KOPT-K1 (cell line): Measurements from ENCODE around the gene CRY1.
"Not testable (repeated sequence)": the region's sequence is repeated elsewhere in the genome, so short reads cannot be mapped to it uniquely, and the experiment has no call there.

Experiments
- H3K27ac ChIP-seq: fragments of 200-600 bp; sonication (generic); 2 replicates; pipeline ENCODE4 v1.5.1; 2016; ENCODE audit warnings: antibody characterized with exemption, mild to moderate bottlenecking, low read depth, low read length; ENCODE audit not compliant: poor library complexity, severe bottlenecking
- H3K36me3 ChIP-seq: fragments of 200-600 bp; sonication (generic); 2 replicates; pipeline ENCODE4 v1.5.1; 2017; ENCODE audit warnings: antibody characterized with exemption, mild to moderate bottlenecking, low read length, moderate library complexity; ENCODE audit not compliant: insufficient read depth
- H3K9me3 ChIP-seq: fragments of 200-600 bp; sonication (generic); 2 replicates; pipeline ENCODE4 v1.5.1; 2017; ENCODE audit warnings: antibody characterized with exemption, low read length, mild to moderate bottlenecking; ENCODE audit not compliant: insufficient read depth, poor library complexity, severe bottlenecking

The CRY1 gene

DNA sequence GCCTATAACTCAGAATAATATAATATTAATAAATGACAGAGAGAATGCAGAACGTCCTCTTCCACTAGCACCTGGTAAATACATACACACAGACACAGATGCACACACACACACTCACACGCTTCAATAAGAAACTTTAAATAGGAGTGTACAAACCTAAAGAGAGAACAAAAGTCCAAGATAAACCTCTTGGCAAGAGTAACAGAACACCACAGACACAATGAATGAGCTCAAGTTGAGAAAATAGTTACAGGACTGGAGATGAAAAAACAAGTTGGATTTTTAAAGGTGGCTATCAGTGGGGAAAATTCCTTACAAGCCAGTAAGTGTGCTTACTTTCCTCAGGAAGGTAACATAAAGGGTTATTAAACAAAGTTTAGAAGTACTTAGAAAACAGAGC lies 35.2 kb downstream of the CRY1 start:
- Histone ChIP-seq H3K36me3 (no peaks in the 10 kb centered on the region), H3K9me3 (peaks cover 8% of the 10 kb centered on the region), H3K27ac (no peak overlapping the region)

DNA sequence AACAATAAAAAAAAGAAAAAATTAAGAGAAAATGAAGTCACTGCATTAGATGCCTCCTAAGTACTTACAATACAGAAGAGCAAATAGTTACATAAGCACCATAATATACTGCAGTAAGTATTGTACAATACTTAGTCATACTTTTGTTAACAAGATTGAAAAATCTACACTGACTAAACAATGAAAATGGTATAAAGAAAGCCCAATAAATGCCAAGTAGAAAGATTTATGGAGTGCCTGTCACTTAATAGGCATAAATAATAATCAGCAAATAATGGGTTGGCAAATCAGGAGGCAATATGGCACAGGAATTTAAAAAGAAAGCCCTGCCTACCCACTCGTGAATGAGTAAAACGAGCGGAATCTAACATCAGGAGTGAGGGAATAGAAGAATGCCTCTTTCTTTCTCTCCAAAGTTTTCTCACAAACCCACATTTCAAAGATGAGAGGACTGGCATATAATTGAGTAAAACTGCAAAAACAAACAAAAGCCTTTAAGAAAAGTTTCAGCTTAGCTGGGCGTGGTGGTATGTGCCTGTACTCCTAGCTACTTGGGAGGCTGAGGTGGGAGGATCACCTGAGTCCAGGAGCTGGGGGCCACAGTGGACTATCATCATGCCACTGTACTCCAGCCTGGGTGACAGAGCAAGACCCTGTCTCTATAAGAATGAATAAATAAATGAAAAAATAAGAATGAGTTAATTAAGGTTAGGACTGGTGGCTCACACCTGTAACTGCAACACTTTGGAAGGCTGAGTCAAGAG lies 36.1 kb downstream of the CRY1 start:
- Histone ChIP-seq H3K9me3 (peaks cover 8% of the 10 kb centered on the region), H3K27ac (no peak overlapping the region), H3K36me3 (no peaks in the 10 kb centered on the region)

DNA sequence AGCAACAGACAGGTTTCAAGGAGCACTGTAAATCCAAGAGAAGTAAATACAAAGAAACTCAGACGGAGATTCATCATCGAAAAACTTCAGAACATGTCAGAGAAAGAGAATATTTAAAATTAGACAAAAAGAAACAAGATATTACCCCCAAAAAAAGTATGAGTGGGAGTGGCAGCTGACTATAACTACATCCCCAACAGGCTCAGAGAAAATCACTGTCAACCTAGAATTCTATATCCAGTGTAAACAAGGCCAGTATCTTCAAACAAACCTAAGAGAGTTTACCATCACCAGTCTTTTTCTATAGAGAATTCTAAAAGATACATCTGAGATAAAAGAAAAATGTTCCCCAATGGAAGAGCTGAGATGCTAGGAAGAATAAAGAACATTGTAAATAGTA lies 39.6 kb downstream of the CRY1 start:
- H3K9me3 ChIP-seq, result peaks cover 20% of the 10 kb centered on the region
- H3K36me3 ChIP-seq, result no peaks in the 10 kb centered on the region
- no peak overlapping the region for H3K27ac ChIP-seq

DNA sequence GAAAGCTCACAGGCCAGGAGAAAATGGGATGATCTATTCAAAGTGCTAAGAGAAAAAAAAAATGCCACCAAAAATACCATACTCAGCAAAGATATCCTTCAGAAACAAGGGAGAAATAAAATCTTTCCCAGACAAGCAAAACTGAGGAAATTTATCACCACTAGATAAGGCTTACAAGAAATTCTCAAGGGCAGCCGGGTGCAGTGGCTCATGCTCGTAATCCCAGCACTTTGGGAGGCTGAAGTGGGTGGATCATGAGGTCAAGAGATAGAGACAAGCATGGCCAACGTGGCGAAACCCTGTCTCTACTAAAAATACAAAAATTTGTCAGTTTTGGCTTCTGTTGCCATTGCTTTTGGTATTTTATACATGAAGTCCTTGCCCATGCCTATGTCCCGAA lies 48.2 kb downstream of the CRY1 start:
- Histone ChIP-seq H3K9me3 (peaks cover 49% of the 10 kb centered on the region), H3K27ac (no peak overlapping the region), H3K36me3 (no peaks in the 10 kb centered on the region)

DNA sequence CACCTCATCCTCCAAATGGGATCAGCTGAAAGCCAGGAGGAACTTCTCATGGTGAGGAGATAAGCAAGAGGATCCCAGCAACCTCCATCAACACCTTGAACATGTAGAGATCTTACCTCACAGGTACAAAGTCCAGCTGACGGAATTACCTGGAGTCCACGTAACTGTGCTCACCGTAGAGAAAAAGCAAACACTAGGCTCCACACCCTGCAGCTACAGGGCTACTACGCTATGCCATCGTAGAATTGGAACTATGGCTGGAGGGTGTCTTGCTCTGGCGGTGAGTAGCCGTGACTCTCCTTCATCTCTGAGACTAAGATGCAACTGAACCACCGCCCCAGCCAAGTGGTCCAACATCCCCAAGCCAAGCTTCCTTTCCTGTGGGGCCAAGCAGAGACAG lies 50.5 kb downstream of the CRY1 start:
- H3K27ac ChIP-seq, result no peak overlapping the region
- H3K36me3 ChIP-seq, result no peaks in the 10 kb centered on the region
- H3K9me3 ChIP-seq, result peaks cover 30% of the 10 kb centered on the region

DNA sequence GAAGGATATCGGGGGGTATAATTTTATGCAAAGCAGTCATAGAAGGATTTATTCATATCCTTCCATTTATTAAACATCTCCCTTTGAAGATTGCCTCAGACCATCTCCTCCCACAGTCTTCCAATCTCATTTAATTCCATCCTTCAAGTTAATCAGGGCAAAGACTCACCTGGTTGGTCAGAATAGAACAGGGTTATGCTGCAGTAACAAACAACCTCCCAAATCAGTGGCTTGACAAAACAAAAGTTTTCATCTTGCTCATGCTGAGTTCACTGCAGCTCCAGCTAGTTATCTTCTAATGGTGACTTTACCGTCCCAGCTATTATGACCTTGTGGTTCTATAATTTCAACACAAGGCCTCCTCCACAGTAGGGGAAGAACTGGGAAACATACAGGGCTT lies 57.6 kb downstream of the CRY1 start:
- H3K27ac ChIP-seq, result no peak overlapping the region
- H3K9me3 ChIP-seq, result no peaks in the 10 kb centered on the region

DNA sequence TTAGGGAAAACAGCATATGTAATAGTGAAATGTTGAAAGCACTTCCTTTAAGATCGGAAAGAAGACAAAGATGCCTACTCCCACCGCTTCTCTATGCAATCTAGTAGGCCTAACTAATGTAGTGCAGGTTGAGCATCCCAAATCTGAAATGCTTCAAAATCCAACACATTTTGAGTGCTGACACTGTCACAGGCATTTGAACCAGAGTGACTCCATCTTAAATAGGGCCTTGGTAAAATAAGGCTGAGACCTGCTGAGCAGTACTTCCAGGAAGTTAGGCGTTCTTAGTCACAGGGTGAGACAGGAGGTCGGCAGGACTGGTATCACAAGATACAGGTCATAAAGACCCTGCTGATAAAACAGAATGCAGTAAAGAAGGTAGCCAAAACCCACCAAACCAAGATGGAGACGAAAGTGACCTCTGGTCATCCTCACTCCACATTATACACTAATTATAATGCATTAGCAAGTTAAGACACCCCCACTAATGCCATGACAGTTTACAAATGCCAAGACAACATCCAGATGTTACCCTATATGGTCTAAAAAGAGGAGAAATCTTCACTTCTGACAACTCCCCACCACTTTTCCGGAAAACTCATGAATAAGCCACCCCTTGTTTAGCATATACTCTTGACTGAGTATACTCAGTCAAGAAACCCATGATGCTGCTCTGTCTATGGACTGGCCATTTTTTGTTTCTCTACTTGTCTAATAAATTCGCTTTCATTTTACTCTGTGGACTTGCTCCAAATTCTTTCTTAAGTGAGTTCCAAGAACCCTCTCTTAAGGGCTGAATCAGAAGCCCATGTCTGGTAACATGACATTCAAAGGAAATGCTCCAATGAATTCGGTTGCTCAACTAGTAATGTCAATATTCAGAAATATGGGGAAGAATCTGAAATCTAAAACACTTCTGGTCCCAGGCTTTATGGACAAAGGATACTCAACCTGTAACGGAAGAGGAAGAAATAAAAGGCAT lies 59.3 kb downstream of the CRY1 start:
- Histone ChIP-seq H3K27ac (no peak overlapping the region), H3K9me3 (no peaks in the 10 kb centered on the region)

More for the DNA sequence above, 57.6 kb downstream of the CRY1 start:
- no peaks in the 10 kb centered on the region for H3K36me3 ChIP-seq

DNA sequence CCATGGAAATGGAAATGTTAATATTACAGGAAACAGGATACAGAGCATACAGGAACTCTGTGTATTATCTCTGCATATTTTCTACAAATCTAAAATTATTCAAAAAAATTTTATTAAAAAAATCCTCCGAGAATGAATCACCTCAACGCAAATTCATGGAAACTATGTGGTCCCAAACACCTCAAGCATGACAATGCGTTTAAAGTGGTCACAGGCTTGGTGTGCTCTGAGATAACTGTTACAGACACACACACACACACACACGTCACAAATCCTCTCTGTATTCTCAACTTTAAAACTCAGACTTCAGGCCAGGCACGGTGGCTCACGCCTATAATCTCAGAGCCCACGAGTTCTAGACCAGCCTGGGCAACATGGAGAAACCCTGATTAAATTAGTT lies 61.1 kb downstream of the CRY1 start:
- no peaks in the 10 kb centered on the region for H3K36me3 ChIP-seq
- H3K27ac ChIP-seq, result no peak overlapping the region
- no peaks in the 10 kb centered on the region for H3K9me3 ChIP-seq

More for the DNA sequence above, 59.3 kb downstream of the CRY1 start:
- H3K36me3 ChIP-seq, result no peaks in the 10 kb centered on the region

DNA sequence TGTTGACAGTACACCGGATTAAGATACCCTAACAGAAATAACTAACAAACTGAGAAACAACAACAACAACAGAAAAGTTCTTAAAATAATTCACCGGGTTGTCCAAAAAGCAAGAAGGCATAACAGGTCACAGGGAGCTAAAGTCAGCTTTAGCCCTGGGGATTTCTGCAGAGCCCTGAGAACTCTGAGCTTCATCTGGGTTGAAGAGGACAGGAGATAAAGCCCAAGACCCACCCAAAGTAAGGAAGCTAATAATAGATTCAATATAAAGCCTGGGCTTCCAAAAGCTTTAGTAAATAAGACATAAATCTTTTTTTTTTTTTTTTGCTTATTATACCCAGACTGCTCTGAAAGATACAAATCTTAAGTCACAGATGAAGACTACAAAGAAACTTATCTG lies 62.3 kb downstream of the CRY1 start:
- Histone ChIP-seq H3K27ac (no peak overlapping the region), H3K9me3 (no peaks in the 10 kb centered on the region), H3K36me3 (no peaks in the 10 kb centered on the region)

DNA sequence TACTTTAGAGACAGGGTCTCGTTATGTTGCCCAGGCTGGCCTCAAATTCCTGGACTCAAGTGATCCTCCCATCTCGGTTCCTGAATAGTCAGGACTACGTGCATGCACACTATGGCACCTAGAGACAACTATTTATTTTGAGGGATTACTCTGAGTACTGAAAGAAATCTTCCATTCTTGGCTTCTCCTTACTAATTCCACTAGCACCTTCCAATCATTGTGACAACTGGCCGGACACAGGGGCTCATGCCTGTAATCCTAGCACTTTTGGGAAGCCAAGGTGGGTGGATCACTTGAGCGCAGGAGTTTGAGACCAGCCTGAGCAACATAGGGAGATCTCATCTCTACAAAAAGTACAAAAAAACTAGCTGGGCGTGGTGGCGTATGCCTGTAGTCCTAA lies 64.3 kb downstream of the CRY1 start:
- Histone ChIP-seq H3K27ac (no peak overlapping the region), H3K9me3 (no peaks in the 10 kb centered on the region), H3K36me3 (no peaks in the 10 kb centered on the region)

DNA sequence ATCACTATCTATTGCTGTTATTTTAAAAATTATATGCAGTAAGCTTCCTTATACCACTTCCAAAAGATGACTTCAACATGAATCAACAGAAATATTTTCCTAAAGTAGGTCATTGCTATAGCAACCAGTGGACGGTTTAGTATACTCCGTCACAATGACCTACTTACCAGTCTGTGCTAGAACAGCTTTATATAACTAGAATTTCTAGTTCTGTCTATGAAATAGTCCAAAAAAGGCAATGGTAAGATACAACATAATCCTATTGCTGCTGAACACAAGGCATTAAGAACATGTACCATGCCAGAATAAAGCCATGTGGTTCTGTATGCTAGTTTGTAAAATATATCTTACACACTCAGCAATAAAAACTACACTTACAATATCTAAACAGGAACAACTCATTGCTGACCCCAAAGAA lies 65.7 kb downstream of the CRY1 start:
- Histone ChIP-seq H3K36me3 (no peaks in the 10 kb centered on the region), H3K27ac (no peak overlapping the region), H3K9me3 (no peaks in the 10 kb centered on the region)

DNA sequence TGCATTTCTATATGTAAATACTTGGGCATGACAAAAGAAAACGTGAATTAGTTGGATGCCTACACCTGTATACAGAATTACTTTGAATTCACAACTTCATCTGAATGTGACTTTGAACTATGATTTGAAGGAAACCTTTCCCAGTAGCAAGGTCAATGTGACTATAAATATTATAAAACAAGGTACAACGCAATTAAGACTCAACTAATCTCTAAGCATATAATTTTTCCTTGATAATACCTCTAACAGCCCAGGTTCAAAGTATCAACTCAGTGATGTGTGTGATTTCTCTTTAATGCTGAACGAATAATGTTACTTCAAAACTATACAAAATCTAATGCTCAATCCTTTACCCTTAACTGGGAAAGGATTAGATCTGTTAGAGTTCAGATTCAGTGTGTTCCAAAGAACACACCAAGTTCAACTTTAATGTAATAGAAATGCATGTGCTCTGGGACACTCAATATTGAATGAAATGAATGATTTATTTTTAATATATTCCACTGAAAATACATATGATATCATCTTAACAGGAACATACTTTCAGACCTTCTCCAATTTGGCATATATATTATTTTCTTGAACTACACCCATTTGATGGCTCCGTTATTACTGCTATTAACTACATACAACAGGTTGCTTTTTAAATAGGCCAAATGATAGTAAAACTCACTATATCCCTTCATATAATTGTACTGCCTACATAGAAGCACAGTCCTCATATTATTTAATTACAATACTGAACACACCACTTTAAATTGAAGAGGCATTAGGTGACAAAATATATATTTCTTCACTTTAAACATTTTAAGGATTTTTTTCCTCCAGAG lies 66.3 kb downstream of the CRY1 start:
- H3K36me3 ChIP-seq, result no peaks in the 10 kb centered on the region
- H3K27ac ChIP-seq, result no peak overlapping the region
- H3K9me3 ChIP-seq, result no peaks in the 10 kb centered on the region

DNA sequence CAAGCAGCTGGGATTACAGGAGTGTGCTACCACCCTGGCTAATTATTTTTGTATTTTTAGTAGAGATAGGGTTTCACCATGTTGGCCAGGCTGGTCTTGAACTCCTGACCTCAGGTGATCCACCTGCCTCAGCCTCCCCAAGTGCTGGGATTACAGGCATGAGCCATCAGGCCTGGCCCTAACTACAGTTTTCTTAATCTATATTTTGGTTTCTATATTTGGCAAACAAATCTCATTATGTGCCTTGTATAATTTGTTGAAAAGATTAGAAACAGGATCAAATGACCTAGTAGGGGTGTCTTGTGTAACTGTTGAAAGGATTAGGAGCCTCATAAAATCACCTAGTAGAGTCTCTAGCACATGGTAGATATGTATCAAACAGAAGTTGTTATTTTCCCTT lies 67.0 kb downstream of the CRY1 start:
- H3K27ac ChIP-seq, H3K36me3 ChIP-seq, H3K9me3 ChIP-seq: not testable (repeated sequence)

DNA sequence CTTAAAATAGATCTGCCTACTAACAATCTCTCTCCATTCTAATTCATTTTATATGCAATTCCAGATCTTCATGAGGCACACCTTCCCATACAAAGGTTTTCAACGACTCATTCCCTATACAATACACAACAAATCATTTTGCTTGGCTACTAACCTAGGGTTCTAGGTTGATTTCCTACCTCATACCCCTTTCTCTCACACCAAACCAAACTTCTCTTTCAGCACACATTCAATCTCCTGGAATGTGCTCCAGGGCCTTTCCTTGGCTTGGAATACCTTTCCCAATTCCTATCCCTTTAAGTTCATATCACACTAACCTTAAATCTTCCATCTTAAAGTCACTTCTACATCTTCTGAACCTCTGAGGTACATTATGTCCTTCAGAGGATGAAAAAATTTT lies 67.7 kb downstream of the CRY1 start:
- no peak overlapping the region for H3K27ac ChIP-seq
- H3K36me3 ChIP-seq, result no peaks in the 10 kb centered on the region
- H3K9me3 ChIP-seq, result no peaks in the 10 kb centered on the region

DNA sequence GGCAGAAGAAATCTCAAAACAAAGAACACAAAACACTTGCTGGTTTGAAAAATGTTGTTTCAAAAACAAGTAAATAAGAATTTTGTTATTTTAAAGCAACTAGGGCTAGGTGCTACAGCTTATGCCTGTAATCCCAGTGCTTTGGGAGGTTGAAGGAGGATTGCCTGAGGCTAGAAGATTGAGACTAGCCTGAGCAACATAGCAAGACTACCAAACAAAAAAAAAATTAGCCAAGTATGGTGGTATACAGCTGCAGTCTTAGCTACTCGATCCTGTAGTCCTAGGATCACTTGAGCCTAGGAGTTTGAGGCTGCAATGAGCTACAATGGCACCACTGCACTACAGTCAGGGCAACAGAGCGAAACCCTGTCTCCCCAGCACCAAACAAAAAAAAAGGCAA lies 73.8 kb downstream of the CRY1 start:
- H3K9me3 ChIP-seq, result no peaks in the 10 kb centered on the region
- 0 out of 2 replicates have a peak, but pooled peaks cover 4% of the 10 kb centered on the region for H3K36me3 ChIP-seq
- H3K27ac ChIP-seq, result no peak overlapping the region
